Erythroblast (primary cell): Measurements from ENCODE around the gene PLEKHA4.
"Not testable (repeated sequence)": the region's sequence is repeated elsewhere in the genome, so short reads cannot be mapped to it uniquely, and the experiment has no call there.

ENCODE experiments used
- DNase-seq, 2 experiments: peaks; one replicate each; lab custom pipeline; 2025; lab: John Stamatoyannopoulos, UW
- GATA1 ChIP-seq: IDR thresholded peaks from 2 replicates; pipeline ENCODE4 v1.6.1; 2011; ENCODE audit warnings: low read depth, mild to moderate bottlenecking, control low read depth, low read length, moderate library complexity
- POLR2A ChIP-seq: IDR thresholded peaks from 2 replicates; pipeline ENCODE4 v1.6.1; 2011; ENCODE audit warnings: mild to moderate bottlenecking, low read length

PLEKHA4 gene

GRCh38 chr19:48900477-48901406 lies 32.3 kb upstream of the PLEKHA4 start:
- TF ChIP-seq POLR2A (peak; percentile 77), GATA1 (no peak)
- DNase-seq, result peak; percentile 73 to 79

- DNase-seq, result peak; percentile 100
- TF ChIP-seq GATA1, result no peak
- TF ChIP-seq POLR2A, result peak; percentile 93
These were observed 31.5 kb upstream of the PLEKHA4 start, which contains the start of gene NUCB1 for GRCh38 chr19:48899781-48900476. NUCB1 (plus strand) TSS chr19:48900312; CDS start chr19:48900797, 485 bp downstream.

GRCh38 chr19:48899386-48899749 lies 31.0 kb upstream of the PLEKHA4 start:
- not testable (repeated sequence) for DNase-seq

- no peak for TF ChIP-seq GATA1
- no peak for TF ChIP-seq POLR2A
- no peak for DNase-seq
These were observed 28.8 kb upstream of the PLEKHA4 start for GRCh38 chr19:48897181-48897580.

GRCh38 chr19:48896191-48896720 lies 27.8 kb upstream of the PLEKHA4 start:
- TF ChIP-seq GATA1 (no peak), POLR2A (no peak)
- DNase-seq, result peak; percentile 79

GRCh38 chr19:48895226-48895625 lies 26.8 kb upstream of the PLEKHA4 start:
- TF ChIP-seq GATA1, result no peak
- no peak for TF ChIP-seq POLR2A
- DNase-seq, result no peak

GRCh38 chr19:48890551-48890950 lies 22.1 kb upstream of the PLEKHA4 start:
- TF ChIP-seq GATA1 (no peak), POLR2A (no peak)
- DNase-seq, result no peak

- DNase-seq, result not testable (repeated sequence)
These were observed 21.1 kb upstream of the PLEKHA4 start for GRCh38 chr19:48889496-48889895.

GRCh38 chr19:48887861-48888612 lies 19.6 kb upstream of the PLEKHA4 start:
- no peak for DNase-seq
- TF ChIP-seq GATA1, result no peak

GRCh38 chr19:48883726-48884125 lies 15.3 kb upstream of the PLEKHA4 start:
- DNase-seq, result no peak
- no peak for TF ChIP-seq POLR2A
- no peak for TF ChIP-seq GATA1

- peak in 1 of 2 experiments; percentile 64 for DNase-seq
- no peak for TF ChIP-seq POLR2A
- no peak for TF ChIP-seq GATA1
These were observed 13.6 kb upstream of the PLEKHA4 start for GRCh38 chr19:48881741-48882657.

GRCh38 chr19:48879696-48880095 lies 11.3 kb upstream of the PLEKHA4 start:
- not testable (repeated sequence) for DNase-seq
